K562 treated with DMSO at 1 percent for 4 hours (cell line): ENCODE results near the gene SLC36A4. TPM values are rescaled to one million over a fixed set of nuclear protein-coding genes. Genes with fewer than 3 reads are reported as not detected.

Experiments used
- total RNA-seq: library from RNA; unstranded; fragments of 300-600 nt; gene quantifications from 2 replicates; pipeline ENCODE4 v1.2.3, GENCODE V29; 2022; ENCODE audit not compliant: insufficient read depth

Gene SLC36A4
- total RNA-seq: 4.9 and 7.1 TPM in 2 replicates

GRCh38 chr11:93197380-93198214 lies at the start of gene SLC36A4:
TSS of gene SLC36A4 (minus strand) at chr11:93197991. CDS start at chr11:93197832, 159 bp downstream.

Other genes starting within 250 kb of the SLC36A4 start
- gene MTNR1B, start 228.3 kb downstream of the SLC36A4 start, total RNA-seq: not detected in 2 replicates
- 6.1 and 7.6 TPM in 2 replicates for gene DEUP1, start 132.8 kb upstream of the SLC36A4 start, total RNA-seq